HG02642 (cell line): Measurements from ENCODE around the gene WWOX.

ENCODE experiments used
- ATAC-seq: cut with Tn5 transposase; IDR thresholded peaks from one replicate; pipeline ENCODE4 v1.9.1; 2021; ENCODE audit warnings: mild to moderate bottlenecking; ENCODE audit not compliant: unreplicated experiment, poor library complexity

Gene WWOX

GRCh38 chr16:78762222-78762621 is 662.8 kb downstream of the WWOX start:
- ATAC-seq = no peak

GRCh38 chr16:78763821-78764440 is 664.5 kb downstream of the WWOX start:
- no peak for ATAC-seq

GRCh38 chr16:78764478-78764877 is 665.0 kb downstream of the WWOX start:
- ATAC-seq = no peak

- ATAC-seq = no peak
These were observed 668.8 kb downstream of the WWOX start for GRCh38 chr16:78768226-78768625.

- no peak for ATAC-seq
These were observed 669.3 kb downstream of the WWOX start for GRCh38 chr16:78768718-78769117.

- peak; percentile 85 for ATAC-seq
These were observed 671.1 kb downstream of the WWOX start for GRCh38 chr16:78770353-78771091.

GRCh38 chr16:78773291-78773702 is 673.8 kb downstream of the WWOX start:
- no peak for ATAC-seq

- no peak for ATAC-seq
These were observed 674.3 kb downstream of the WWOX start for GRCh38 chr16:78773706-78774105.

GRCh38 chr16:78775161-78775561 is 675.7 kb downstream of the WWOX start:
- ATAC-seq = no peak

- no peak for ATAC-seq
These were observed 678.9 kb downstream of the WWOX start for GRCh38 chr16:78778101-78779004.

GRCh38 chr16:78780808-78781207 is 681.4 kb downstream of the WWOX start:
- no peak for ATAC-seq

- ATAC-seq = no peak
These were observed 683.1 kb downstream of the WWOX start for GRCh38 chr16:78782572-78782971.

GRCh38 chr16:78783570-78784079 is 684.2 kb downstream of the WWOX start:
- no peak for ATAC-seq

- no peak for ATAC-seq
These were observed 685.3 kb downstream of the WWOX start for GRCh38 chr16:78784771-78785170.

- no peak for ATAC-seq
These were observed 685.8 kb downstream of the WWOX start for GRCh38 chr16:78785218-78785617.

- ATAC-seq = no peak
These were observed 687.2 kb downstream of the WWOX start for GRCh38 chr16:78786635-78787034.

GRCh38 chr16:78788276-78788675 is 688.8 kb downstream of the WWOX start:
- ATAC-seq = no peak

GRCh38 chr16:78788696-78789095 is 689.2 kb downstream of the WWOX start:
- ATAC-seq = no peak

GRCh38 chr16:78789561-78789960 is 690.1 kb downstream of the WWOX start:
- no peak for ATAC-seq

GRCh38 chr16:78791011-78791410 is 691.6 kb downstream of the WWOX start:
- no peak for ATAC-seq

- ATAC-seq = no peak
These were observed 692.5 kb downstream of the WWOX start for GRCh38 chr16:78791926-78792325.
